Measurements from ENCODE around the gene CHRND.

CHRND gene

DNA sequence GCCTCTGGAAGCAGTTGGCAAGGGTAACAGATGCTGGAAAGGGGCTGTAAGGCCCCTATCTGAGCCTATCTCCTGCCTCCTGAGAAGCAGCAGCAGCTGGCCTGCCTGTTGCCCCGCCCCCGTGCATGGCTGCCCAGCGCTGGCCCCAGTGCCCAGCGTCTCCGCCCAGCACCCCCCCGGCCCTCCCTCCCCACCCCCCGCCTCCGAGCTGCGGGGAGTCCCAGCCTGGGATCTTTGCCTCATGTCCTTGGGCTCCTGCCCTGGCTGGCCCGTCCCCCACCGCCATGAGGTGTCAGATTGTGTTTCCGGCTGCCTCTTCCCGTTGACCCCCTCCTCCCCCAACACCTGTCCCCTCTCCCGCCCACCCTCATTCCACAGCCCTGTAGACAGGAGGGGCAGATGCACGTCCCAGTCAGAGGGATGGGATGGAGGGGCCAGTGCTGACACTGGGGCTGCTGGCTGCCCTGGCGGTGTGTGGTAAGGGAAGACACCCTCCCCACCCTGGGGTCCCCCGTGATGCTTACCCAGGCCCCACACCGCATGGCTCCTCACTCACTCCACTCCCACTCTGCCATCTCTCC lies at the start of gene CHRND:
Gene CHRND (plus strand): TSS at position 370 of the 581 bp plus-strand sequence. CDS start 56 bp downstream, at position 426.
- DNase-seq (ENCODE audit: low read depth in 2 of 2): no peak

DNA sequence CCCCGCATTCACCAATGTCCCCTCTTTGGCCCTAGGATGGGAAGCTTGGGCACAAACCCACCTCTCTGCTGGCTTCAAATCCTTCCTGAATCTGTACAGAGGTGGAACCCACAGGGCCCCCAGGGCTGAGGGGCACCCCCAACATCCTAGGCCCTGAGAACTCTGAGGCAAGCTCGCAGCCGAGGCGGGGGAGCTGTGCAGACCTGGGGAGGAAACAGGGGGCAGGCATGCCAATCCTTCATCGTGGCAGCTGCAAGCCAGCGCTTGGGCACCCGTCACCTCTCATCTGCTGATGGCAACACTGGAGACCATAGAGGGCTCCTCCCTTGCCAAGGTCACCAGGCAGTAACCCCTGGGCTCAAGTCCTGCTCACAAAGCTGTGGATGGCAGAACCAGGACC lies 49.2 kb upstream of the CHRND start:
- DNase-seq (ENCODE audit: low read depth in 2 of 2): no peak

DNA sequence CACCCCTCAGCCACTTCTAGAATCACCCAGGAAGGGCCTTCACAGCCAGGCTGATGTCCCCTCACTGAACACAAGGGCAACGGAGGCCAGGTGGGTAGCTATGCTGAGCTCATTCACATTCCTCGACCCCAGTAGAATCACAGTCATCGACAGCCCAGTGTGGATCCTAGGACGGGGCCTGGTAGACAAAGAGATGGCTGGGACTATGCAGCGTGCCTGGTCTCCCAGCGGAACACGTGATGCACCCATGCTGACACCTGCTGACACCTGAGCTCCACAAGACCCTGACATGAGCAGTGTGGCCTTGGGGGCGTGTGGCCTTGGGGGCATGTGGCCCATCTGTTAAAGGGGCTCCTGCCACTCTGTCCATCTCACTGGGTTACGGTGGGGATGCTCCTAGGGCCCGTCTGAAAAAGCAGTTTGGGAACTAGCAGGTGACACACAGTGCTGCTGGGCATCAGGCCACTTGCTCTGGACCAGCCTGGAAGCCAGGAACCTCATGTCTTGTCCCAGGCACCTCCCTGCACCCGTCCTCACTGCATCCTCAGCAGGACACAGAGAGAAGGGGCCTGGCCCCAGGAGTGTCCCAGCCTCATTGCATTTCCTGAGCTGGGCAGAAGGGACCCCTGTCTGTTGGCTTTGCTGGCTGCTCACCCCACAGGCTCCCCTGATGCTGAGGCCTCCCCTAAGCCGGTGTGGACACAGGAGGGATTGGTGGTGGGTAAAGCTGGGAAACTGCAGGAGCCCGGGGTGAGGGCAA lies 48.0 kb upstream of the CHRND start:
- no peak for DNase-seq (ENCODE audit: low read depth in 2 of 2)

DNA sequence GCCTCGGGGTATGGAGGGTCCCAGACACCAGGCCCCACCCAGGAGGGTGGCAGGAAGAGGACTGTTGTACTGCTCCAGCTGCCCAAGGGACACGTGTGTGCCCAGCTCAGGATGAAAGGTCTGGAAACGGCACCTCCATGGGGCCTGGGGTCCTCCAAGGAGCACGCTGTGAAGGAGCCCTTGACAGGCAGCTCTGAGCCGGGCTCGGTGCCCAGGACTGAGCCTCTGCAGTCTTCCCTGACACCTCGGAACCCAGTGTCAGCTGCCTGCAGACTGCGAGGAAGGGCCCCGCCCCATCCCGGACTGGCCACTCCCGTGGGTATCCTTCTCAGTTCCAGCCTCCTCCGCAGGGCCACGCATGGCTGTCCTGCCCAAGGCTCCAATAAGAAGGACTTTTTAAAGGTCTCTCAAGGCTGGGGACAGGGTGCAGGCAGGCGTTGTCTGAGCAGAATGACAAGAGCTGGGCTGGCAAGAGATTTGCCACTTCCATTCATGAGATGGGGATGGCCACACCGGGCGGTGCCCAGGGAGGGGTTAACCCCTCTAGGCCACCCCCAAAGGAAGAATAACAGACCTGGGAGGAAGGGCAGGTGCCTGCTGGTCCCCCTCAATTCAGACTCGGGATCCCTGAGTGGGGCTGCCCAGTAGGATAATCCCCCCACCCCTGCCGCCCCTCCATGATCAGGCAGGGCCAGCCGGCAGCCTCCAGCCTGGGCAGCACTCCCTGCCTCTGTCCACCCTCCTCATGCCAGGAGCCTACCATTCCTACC lies 47.2 kb upstream of the CHRND start:
- DNase-seq (ENCODE audit: low read depth in 2 of 2): no peak

DNA sequence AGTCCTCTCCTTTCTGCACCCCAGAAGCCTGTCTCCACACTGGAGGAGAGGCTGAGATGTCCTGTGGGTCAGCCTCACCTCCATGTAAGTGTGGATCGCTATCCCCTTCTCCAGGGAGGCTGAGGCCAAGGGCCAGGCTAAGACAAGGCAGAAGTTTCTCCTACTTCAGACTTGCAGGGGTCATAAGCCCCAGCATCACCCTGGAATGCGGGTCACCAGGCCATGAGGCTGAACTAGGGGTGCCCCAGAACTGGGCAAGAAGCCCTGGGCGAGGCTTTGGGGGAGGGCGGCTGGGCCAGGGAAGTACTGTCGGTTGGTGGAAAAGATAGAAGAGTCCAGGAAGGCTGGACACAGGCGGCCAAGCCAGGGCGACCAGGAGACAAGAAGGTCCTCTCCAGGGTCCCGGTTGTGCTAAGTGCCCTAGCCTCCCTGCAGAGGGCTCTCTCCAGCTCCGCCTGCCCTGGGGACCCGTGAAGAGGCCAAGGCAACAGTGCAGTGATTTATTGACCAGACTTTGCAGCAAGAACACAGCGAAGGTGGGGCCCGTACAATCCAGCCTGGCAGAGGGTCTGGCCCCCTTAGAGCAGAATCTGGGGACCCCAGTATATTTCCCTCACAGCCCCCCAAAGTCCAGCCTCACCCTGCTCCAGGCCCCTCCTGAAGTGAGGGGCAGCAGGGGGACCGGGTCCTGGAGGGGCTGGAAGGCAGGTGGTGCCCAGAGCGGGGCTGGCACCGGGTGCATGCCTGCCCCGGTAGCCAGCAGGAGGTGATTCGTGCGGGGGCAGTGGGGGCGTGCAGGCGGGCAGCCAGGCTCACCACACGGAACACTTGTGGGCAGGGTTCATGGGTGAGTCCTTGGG lies 46.4 kb upstream of the CHRND start:
- no peak for DNase-seq (ENCODE audit: low read depth in 2 of 2)

DNA sequence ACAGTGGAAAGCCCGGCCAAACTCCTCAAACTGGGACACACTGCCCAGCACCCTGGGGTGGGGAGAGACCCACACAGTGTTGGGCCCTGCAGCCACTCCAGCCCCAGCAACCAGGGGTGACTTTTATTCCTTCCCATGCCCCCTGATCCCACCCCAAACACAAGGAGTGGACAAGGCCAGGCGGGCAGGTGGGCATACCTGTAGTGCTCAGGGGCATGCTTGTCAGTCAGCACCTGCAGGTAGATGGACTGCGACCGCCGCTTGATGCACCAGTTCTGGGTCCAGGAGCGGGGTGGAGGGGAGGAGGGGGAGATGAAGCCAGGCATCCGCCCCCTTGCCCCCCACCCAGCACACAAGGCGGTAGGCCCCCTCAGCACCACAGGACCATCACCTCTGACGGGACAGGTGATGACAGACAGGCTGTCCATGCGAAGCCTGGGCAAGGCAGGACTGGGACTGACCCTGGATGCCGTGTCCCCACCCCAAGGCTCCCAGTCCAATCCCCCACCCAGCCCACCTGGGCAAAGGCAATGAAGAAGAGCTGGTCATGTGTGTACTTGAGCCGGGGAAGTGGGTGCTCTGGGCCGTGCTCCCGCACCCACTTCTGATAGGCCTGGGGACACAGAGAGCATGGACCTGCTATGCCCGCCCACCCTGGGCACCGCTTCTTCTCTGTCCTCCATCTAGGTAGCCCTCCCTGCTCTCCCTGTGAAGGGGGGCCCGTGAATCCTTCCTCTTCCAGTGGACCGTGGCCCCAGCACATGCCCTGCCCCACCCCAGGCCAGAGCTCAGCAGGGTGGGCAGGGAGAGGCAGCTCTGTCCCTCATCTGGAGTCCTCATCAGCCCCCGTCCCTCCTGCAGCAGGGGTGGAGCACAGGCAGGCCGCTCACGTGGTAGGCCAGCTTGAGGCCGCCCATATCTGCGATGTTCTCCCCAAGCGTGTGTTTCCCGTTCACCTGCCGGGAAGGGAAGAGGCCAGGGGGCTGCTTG lies 45.5 kb upstream of the CHRND start:
- DNase-seq (ENCODE audit: low read depth in 2 of 2): no peak

DNA sequence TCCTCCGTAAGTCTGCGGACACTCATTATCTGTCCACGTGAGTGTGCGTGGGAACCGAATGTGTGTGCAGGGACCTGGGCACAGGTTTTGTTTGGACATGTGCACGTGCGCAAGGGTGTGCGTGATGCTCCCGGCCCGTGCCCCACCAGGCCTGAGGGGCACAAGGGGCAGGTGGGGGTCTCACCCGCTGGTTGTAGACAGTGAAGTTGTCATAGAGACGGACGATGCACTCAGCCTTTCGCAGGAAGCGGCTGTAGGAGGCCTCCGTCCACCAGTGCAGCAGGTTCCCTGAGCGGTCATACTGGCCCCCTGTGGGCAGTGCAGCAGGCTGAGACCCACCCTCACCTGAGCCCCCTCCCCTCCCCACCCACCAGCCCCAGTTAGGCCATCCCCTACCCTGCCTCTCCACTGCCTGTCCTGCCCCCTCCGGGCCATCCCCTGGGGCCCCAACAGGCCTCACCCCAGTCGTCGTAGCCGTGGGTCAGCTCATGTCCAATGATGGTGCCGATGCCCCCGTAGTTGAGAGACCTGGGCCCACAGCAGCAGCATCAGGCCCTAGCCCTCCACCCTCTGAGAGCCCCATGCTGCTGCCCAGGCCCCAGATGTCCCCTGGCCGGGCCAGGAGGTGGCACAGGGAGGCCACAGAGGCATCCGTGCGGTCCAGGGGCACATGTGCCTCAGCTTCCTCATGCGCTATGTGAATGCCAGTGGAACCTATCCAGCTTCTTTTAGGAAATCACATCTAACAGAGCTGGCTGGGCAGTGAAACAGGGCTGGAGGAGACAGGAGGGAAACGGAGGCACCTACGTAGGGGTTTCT lies 44.4 kb upstream of the CHRND start:
- DNase-seq (ENCODE audit: low read depth in 2 of 2): no peak

DNA sequence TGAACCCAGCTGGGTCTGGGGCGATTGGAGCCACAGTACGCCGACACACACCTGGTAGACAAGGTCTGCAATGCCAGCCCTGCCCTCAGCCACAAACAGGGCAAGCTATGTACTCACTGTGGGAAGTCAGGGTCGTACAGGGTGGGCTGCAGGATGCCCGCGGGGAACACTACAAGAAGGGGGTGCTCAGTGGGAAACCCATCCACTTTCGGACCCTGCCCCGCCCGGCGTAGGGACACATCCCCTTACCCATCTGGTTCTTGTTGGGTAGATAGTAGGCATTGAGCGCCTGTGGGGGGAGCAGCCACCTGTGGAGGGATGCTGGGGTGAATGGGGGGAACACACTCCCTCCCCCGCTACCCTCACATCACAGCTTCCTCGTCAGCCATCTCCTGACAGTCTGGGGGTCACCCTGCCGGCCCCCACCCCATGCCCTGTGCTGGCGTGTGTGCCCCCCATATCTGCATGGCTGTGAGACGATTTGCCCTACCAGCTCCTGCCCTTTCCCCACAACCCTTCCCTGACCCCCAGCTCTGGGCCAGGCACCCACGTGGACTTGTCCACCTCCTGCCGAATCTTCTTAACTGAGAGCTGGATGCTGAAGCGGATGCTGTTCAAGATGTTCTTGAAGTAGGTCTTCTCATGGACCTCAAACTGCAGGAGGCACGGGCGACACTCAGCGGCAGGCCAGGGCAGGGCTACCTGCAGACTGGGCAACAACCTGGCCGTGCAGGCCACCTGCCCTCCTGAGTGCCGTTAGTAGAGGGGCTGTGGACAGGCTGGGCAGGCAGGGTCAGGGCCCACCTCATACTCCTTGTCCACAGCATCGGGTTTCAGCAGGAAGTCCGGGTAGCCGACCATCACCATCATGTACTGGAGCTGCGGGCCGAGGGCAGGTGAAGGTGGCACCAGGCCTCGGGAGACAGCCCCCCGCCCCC lies 43.4 kb upstream of the CHRND start:
- no peak for DNase-seq (ENCODE audit: low read depth in 2 of 2)

DNA sequence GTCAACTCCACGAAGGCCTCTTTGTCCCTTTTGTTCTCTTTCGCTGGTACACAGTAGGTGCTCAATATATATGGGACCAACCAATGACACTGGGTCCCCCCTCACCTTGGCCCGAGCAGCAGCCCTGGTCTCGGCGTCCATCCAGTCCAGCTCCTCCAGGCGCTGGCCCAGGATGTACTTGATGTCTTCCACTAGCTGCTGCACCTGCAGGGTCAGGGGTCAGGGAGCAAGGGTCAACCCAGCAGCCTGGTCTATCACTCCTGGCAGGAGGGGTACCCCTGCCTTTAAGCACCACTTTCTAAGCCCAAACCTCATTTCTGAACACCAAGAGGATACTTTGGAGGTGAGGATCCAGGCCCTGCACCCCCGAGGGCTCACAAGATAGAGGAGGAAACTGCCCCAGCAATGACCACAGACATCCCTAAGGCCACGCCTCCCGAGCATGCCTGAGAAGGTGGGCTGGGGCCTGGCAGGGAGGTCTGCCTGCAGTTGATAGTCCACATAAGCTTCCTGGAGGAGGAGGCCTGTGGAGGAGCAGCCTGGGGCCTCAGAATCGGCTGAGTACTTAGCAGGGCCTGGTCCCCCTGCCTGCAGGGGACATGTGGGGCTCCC lies 42.5 kb upstream of the CHRND start:
- no peak for DNase-seq (ENCODE audit: low read depth in 2 of 2)

DNA sequence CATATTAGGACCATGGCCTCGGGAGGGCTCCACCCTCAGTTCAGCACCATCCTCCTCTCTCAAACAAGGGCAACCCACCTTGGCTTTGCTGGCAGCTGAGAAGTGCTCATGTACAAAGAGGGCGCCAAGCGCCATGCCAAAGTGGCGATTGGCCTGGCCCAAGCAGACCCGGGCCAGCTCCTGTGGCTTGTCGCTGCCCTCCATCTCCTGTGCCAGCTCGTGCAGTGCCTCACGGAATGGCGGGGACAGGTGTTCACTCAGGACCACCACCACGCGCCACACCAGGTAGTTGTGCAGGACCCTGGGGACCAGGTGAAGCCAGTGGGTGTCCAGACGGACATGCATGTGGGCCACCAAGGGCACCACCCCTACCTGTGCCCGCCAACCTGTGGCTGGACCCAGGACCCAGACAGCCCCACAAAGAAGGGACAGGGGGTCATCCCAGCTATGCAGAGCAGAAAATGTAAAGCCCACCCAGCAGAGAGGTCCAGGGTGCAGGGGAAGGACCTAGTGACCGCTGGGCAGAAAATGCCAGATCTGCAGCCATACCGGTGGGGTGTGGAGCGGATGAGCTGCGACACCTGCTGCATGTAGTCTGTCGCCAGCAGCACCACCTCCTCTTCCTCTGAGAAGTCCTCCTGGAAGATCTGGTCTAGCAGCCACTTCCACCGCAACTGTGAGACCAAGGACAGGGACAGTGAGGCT lies 41.9 kb upstream of the CHRND start:
- no peak for DNase-seq (ENCODE audit: low read depth in 2 of 2)

DNA sequence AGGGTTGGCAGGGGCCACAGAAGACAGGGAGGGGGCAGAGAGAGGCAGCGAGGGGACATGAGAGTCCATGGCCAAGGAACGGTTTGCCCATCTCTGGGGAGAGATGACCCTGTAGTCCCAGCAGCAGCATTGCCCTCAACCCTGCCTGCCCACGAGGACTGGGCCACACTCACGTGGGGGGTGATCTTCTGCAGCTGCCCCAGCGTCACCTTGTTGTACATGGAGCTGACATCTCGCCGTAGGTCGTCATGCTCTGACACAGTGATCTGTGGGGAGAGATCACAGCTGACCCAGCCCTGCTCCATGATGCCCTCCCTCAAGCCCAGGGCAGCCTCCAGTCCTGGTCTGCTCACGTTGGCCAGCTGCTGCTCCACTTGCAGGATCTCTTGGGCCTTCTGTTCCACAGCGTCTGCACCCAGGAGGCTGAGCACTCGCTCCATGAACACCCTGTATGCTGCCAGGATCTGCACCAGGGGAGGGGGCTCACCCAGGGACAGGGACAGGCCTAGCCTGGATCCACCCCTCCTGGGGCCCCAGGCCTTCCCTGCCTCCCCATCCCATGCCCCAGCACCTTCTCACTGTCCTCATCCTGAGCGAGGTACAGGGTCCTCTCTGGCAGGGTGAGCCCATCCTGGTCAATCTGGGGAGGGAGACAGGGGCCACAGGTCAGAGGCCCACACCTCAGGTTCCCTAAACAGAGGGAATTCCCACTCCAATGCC lies 41.2 kb upstream of the CHRND start:
- no peak for DNase-seq (ENCODE audit: low read depth in 2 of 2)

DNA sequence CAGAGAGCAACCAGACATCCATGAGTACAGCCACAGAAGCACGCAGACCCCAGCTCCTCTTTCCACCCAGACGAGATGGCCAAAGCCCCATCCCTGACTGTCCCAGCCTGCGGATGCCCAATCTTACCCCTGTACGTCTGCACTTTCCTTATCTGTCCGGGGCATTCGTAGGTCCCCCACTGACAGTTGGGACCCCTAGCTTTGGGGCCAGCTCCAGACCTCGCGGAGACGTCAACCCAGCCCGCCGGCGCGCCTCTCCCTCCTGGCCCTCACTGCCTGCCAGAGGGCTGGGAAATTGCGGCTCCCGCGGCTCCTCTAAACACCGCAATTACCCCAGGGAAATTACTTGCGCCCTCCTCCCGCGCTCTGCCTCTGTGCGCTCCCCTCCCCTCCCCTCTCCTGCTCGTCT lies 40.6 kb upstream of the CHRND start:
- no peak for DNase-seq (ENCODE audit: low read depth in 2 of 2)

DNA sequence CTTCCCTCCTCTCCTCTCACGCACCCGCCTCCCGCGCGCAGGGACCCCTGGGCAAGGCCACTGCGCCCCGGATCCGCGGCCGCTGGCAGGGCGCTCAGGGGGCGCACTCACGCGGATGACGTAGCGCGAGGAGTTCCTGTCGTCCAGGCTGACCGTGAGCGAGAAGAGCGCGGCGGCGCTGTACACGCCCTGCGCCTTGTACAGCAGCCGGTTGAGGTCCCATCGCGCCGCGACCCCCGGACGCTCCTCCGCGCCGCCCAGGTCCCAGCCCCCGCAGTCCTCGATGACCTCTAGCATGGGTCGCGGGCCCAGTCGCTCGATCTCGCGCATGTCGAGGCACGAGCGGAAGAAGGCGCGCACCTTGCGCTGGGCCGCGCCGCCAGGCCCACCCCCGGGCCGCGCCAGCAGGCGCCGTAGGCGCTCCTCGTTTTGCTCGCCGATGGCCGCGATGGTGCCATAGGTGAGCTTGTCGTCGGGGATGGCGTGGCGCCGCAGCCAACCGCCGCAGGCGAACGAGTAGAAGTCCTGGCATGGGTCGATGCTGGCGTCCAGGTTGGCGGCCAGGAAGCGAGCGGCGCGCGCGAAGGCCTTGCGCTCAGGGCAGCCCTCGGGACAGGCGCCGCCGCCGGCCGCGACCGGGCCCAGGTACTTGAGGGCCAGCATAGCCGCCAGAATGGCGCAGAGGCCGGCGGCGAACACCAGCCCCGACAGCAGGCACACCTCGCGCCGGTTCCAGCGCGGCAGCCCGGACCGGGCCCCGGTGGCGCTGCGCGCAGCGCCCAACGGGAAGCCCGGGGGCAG lies 40.0 kb upstream of the CHRND start:
- no peak for DNase-seq (ENCODE audit: low read depth in 2 of 2)

DNA sequence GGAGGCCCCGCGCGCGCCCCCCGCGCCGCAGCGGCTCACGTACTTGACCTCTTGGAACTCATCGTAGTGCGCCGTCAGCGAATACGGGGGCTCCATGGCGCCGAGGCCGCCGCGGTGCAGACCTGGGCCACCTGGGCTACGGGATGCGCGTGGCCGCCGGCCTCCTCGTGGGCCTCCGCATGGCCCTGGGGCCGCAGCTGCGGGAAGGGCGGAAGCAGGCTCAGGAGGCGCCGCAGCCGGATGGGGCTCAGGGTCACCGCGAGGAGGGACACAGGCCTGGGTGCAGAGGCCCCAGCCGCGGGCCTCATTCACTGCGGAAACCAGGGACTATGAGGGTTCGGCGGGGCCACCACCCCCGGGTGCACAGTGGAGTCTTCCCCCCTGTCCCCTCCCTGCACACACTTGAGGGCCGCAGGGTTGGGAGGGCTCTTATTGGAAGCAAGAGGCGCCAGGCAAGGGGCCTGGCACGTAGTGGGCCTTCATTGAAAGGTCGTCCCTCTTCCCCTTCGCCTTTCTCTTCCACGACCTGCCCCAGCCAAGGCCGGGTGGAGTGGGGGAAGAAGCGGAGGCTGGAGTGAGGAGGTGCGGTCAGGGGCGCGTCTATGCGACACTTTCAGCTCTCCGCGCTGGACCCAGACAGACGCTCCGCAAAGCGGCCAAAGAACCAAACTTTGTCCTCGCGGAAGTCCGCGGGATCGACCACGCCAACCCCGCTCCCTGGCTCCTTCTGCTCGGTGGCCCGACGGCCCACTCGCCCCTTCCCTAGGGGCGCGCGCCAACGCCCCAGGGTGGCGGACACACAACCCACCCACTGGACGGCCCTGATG lies 39.2 kb upstream of the CHRND start:
- no peak for DNase-seq (ENCODE audit: low read depth in 2 of 2)

DNA sequence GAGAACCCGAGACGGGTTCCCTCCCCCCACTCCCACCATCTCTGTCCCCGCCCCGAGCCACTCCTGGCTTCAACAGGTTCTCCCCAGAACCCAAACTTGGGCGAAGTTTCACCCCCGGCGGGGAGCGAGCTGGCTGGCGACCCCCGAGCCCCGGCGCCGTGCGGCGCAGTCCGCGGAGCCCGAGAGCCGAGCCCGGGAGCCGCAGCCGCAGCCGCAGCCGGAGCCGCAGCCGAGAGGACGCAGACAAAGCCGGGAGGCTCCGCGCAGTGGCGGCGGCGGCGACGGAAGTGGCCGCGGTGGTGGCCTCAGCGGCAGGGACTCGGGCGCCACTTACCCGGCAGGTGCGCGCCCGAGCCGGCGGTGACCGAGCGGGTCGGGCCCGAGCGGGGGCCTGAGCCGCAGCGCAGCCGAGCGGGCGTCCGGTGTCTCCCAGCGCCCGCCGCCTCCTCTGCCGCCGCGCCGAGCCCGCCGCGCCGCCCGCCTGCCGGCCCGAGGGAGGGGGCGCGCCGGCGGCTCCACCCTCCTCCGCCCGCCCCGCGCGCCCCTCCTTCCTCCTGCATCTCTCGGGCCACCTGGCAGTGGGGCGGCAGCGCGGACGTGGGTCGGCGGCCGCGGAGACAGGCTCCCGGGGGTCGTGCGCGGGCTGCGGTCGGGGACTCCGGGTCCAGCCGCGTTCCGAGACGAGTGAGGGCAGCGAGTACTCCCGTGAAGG lies 38.4 kb upstream of the CHRND start, which contains the start of gene ECEL1:
Gene ECEL1 (minus strand): TSS at position 450 of the 712 bp plus-strand sequence. CDS start 1,181 bp downstream, outside the sequence.
- no peak for DNase-seq (ENCODE audit: low read depth in 2 of 2)
